Right atrium auricular region (tissue), 2 donors: Measurements from ENCODE around the gene ZNF532. TPM values are rescaled to one million over a fixed set of nuclear protein-coding genes. Genes with fewer than 3 reads are reported as not detected.

Experiments
- DNase-seq: peaks from one replicate; pipeline ENCODE4 v3.0.0-alpha.2; 2019; ENCODE audit warnings: low spot score
- H3K27ac ChIP-seq, 2 donors: fragments of 200-600 bp; sonication (generic); 1 replicate in 1 of 2; 2 replicates in 1 of 2; pipeline ENCODE4 v1.5.1; 2016 to 2019
- H3K27me3 ChIP-seq, 2 donors: fragments of 200-600 bp; sonication (generic); one replicate each; pipeline versions ENCODE4 v1.5.1 to v1.6.0; 2017 to 2019
- H3K36me3 ChIP-seq: fragments of 200-600 bp; sonication (generic); one replicate; pipeline ENCODE4 v1.5.1; 2016
- H3K4me1 ChIP-seq, 2 donors: fragments of 200-600 bp; sonication (generic); one replicate each; pipeline versions ENCODE4 v1.5.1 to v1.6.0; 2017 to 2019
- H3K4me3 ChIP-seq, 2 donors: fragments of 200-600 bp; sonication (generic); 1 replicate in 1 of 2; 2 replicates in 1 of 2; pipeline ENCODE4 v1.5.1; 2017 to 2019; ENCODE audit warnings: mild to moderate bottlenecking in 1 of 2, moderate library complexity in 1 of 2
- H3K9me3 ChIP-seq, 2 donors: fragments of 200-600 bp; sonication (generic); one replicate each; pipeline ENCODE4 v1.5.1; 2019
- CTCF ChIP-seq, 2 donors: fragments of 200-600 bp; sonication (generic); IDR thresholded peaks; one replicate each; pipeline ENCODE4 v1.5.1; 2019; ENCODE audit warnings: antibody characterized with exemption in 2 of 2
- total RNA-seq, 2 donors: library from RNA; depleted of rRNA; stranded (reverse); fragments of >200 nt; gene quantifications; one replicate each; pipeline ENCODE4 v1.1.0, GENCODE V29; 2016

ZNF532 gene
- total RNA-seq, 2 donors from 2014 or later, result 53.1 to 59.5 TPM

DNA sequence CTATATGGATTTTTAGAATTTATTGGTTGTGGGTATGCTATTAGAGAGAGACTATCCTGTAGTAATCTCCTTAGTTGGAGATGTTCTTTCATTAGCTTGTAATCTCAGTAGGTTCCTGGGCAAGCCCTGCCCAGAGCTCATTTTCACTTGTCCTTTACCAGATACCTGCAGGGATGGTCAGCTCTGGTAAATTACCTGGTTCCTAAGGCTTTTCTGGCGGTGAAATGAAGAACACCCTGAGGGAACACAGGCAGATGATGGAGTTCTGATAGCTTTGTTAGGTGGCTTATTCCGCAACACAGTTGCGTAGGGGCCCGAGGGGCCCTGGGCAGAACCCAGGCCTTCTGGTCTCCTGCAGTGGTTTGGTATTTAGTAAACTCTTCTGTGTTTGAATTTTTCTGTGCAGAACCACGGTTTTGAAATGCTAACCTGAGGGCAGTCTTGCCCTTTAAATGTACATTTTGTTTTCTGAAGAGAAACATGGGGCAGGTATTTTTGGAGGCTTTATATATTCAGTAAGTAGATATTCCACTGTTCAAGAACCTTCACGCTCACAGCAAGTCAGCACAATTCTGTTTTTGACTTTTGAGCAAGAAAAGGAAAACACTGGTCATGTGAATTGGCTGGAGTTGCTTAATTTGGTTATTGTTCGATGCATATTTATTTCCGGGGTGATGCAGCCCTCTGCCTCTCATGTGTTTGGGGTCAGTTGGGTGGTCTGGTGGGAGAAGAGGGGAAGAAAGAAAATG, 22.4 kb downstream of the ZNF532 start:
- no peak for TF ChIP-seq CTCF (IDR thresholded peaks at IDR 0.05)
- H3K4me3 ChIP-seq, result no peak overlapping the region
- H3K4me1 ChIP-seq, result peaks cover 0 to 46% of the 10 kb centered on the region in 2 donors
- H3K36me3 ChIP-seq, result no peaks in the 10 kb centered on the region
- H3K9me3 ChIP-seq, result no peaks in the 10 kb centered on the region
- DNase-seq, result no peak
- H3K27ac ChIP-seq, result peak overlapping the region; percentile 63
- no peaks in the 10 kb centered on the region for H3K27me3 ChIP-seq

DNA sequence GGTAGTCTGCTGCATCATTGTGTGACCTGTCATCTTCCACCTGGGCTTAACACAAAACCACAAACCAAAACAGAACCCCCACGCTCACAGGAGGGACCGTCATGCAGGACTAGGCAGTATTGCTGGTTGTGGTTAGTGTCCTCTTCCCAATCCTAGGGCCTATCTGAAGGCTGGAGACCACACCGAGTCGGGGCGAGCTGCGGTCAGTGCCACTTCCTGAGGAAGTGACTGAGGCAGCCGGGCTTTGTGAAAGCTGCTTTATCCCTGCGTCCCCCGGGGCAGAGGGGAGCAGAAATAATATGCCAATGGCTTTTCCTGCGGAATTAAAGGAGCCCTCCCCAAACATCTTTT, 22.9 kb downstream of the ZNF532 start:
- H3K36me3 ChIP-seq, result no peaks in the 10 kb centered on the region
- peaks cover 0 to 46% of the 10 kb centered on the region in 2 donors for H3K4me1 ChIP-seq
- H3K27ac ChIP-seq, result peak overlapping the region; percentile 63
- no peaks in the 10 kb centered on the region for H3K27me3 ChIP-seq
- DNase-seq, result peak; percentile 80
- no peak overlapping the region for H3K4me3 ChIP-seq
- TF ChIP-seq CTCF (IDR thresholded peaks at IDR 0.05), result no peak
- H3K9me3 ChIP-seq, result no peaks in the 10 kb centered on the region

GRCh38 chr18:58891776-58892175, 27.1 kb downstream of the ZNF532 start:
- Histone ChIP-seq H3K27ac (peak overlapping the region; percentile 35 to 49), H3K4me3 (peak overlapping the region in 1 of 2 donors; percentile 21), H3K36me3 (no peaks in the 10 kb centered on the region), H3K4me1 (peaks cover 0 to 60% of the 10 kb centered on the region in 2 donors), H3K27me3 (no peaks in the 10 kb centered on the region), H3K9me3 (no peaks in the 10 kb centered on the region)
- no peak for TF ChIP-seq CTCF (IDR thresholded peaks at IDR 0.05)
- no peak for DNase-seq

DNA sequence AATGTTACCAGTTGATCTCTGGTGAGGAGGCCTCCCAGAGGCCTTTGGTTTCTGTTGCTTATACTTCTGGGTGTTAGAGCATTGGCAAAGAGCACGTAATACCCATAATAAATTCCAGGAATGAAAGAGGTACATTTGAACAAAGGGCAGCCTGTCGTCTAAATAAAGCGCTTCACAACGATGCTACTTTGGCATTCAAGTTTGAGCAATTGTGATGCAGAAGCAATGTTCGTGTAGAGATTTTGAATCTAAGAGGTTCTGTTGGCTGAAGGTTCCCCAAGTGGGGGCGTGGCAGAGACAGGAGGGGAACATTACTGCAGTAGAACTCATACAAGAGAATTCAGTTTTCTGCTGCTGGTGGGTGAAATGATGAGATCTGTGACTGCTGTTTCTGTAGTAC, 27.8 kb downstream of the ZNF532 start:
- no peaks in the 10 kb centered on the region for H3K36me3 ChIP-seq
- no peaks in the 10 kb centered on the region for H3K9me3 ChIP-seq
- DNase-seq, result no peak
- H3K27me3 ChIP-seq, result no peaks in the 10 kb centered on the region
- no peak overlapping the region for H3K4me3 ChIP-seq
- H3K27ac ChIP-seq, result no peak overlapping the region
- peaks cover 0 to 53% of the 10 kb centered on the region in 2 donors for H3K4me1 ChIP-seq
- TF ChIP-seq CTCF (IDR thresholded peaks at IDR 0.05), result no peak

DNA sequence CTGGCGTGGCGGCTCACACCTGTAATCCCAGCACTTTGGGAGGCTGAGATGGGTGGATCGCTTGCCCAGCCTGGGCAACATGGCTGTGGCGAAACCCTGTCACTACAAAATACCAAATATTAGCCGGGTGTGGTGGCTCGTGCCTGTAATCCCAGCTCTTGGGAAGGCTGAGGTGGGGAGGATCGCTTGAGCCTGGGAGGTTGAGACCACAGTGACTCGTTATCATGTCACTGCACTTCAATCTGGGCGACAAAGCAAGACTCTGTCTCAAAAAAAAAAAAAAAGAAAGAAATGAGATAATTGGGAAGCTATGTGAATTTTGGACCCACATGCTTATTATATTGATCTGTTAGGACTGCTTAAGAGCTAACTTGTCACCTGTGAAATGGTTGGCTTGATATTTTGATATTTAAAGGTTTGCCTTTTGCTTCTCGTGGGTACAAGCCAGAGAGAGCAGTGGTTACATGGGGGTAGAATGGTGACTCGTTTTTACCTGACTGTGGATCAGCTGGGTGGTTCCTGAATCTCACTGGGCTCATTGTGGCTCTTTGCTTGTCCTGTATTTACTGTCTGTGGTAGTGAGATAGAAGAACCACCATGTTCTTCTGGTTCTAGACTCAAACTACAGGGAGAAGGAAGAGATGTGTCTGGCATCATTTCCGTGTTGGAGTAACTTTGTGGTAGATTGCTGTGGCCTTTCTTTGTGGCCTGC, 28.9 kb downstream of the ZNF532 start:
- Histone ChIP-seq H3K27me3 (no peaks in the 10 kb centered on the region), H3K36me3 (no peaks in the 10 kb centered on the region), H3K9me3 (no peaks in the 10 kb centered on the region), H3K27ac (no peak overlapping the region), H3K4me3 (no peak overlapping the region), H3K4me1 (peaks cover 0 to 48% of the 10 kb centered on the region in 2 donors)
- DNase-seq, result no peak
- no peak for TF ChIP-seq CTCF (IDR thresholded peaks at IDR 0.05)
